NCI-H82 treated with DMSO at 0.1 percent for 48 hours (cell line): ENCODE results near the gene SLC17A9.

ENCODE experiments used
- DNase-seq: peaks from one replicate; lab custom pipeline; 2025; ENCODE audit not compliant: unreplicated experiment; lab: John Stamatoyannopoulos, UW

The SLC17A9 gene

DNA sequence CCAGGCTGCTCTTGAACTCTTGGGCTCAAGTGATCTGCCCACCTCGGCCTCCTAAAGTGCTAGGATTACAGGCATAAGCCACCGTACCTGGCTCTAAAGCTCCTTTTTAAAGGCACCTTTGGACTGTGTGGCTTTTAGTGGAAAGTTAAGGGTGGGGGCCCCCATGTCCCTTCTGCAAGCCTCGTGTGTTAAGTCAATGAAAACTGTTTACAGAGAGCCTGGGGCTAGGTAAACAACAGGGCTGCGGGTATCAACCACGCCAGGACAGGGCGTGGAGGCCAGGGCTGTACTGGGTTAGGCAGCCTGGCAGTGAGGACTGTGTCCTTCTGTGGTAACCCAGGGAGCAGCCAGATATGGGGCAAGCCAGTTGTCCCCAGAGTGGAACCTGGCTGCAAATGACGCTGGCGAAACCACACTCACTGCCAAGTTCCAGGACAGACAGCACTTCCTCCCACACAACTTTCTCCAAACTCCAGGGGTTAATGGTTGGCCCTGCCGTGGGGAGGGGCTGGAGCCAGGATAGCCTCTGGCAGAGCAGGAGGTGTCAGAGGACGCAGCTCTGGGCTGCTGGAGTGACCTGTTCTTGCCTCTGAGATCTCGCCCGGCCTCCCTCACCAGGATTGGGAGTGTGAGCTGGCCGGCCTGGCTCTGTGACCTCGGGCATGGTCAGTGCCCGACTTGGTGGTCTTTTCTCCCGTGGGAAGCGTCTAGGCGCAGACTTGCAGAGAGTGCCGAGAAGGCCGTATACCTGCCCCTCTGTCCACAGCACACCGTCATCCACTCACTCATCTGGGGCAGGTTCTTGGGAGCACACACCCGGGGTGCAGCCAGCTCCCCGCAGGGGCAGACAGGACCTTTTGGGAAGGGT lies 3.2 kb downstream of the SLC17A9 start:
- no peak for DNase-seq

DNA sequence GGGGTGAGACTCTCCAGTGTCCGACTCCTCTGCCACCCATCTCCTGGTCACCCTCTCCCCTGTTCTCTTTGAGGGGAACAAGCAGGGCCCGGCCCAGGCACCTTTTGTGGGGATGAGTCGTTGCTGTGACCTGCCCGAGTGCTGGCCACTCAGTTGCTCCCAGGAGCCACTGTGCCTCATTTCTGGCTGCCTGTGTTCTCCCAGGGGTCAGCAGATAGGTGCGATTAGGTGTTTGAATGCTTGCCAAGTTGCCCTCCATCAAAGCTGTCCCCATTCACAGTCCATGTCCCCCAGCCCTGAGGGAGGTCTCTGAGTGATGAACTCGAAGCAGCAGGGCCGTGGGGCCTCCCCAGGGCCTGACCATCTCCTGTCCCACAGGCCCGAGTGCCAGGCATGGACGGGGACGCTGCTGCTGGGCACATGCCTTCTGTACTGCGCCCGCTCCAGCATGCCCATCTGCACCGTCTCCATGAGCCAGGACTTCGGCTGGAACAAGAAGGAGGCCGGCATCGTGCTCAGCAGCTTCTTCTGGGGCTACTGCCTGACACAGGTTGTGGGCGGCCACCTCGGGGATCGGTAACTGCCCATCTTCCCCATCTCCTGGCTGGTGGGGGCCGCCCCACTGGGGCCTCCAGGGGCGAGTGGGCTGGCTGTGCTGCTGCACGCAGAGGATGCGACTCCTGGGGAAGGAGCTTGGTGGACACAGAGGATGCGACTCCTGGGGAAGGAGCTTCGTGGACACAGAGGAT lies 4.1 kb downstream of the SLC17A9 start:
- DNase-seq: no peak

DNA sequence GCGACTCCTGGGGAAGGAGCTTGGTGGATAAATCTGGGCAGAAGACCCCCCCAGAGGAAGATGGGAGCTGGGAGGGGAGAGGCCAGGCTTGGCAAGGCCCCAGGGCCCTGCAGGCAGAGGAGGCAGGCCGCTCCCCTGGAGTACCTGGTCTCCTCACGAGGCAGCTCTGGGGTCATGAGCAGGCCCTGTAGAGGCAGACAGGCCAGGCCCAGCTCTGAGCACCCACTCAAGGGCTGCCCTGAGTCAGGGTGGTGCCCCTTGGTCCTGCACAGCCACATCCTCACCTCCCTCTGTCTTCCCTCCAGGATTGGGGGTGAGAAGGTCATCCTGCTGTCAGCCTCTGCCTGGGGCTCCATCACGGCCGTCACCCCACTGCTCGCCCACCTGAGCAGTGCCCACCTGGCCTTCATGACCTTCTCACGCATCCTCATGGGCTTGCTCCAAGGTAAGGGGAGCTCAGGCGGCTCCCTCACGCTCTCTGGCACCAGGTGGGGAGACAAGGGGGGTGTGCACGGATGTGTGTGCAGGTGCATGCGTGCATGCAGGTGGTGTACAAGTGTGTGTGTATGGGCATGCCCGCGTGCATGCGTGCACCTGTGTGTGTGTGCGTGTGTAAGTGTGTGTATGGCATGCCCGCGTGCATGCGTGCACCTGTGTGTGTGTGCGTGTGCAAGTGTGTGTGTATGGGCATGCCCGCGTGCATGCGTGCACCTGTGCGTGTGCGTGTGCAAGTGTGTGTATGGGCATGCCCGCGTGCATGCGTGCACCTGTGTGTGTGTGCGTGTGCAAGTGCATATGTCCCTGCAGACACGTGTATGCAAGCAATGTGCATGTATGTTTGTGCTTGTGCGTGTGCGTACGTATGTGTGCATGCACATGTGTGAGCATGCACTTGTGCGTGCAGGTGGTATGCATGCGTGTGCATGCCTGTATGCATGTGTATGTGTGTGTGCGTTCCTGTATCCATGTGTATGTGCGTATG lies 4.9 kb downstream of the SLC17A9 start:
- no peak for DNase-seq

DNA sequence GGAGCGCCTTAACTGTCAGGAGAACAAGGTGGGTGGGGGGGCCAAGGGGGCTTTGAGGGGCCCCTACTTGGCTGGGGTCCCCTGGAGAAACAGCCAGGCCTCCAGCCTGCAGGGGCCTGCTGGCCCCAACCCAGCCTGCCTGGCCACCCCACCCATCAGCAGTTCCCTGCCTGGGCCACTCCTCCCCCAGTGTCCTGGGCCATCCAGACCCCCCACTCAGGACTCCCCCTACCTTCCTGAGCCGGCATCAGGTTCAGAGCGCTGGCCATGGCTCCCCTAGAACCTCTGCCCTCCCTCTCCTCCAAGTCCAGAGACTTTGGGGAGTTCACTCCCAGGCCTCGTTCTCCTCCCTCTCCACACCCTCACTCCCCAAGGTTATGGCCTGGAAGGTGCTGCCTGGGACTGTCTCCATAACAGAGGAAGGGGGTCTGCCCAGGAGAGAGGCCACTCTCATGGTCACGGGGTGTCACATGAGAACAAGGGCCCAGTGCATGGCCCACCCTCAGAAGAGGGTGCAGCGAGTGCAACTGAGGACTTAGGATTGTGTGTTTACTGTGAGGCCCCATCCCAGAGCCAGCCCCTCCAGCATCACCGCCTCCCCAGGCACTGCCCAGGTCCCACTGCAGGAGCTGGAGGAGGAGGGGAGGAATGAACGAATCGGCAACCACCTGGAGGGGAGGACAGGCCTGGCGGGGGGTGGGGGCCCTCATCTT lies 6.0 kb downstream of the SLC17A9 start:
- DNase-seq: no peak

DNA sequence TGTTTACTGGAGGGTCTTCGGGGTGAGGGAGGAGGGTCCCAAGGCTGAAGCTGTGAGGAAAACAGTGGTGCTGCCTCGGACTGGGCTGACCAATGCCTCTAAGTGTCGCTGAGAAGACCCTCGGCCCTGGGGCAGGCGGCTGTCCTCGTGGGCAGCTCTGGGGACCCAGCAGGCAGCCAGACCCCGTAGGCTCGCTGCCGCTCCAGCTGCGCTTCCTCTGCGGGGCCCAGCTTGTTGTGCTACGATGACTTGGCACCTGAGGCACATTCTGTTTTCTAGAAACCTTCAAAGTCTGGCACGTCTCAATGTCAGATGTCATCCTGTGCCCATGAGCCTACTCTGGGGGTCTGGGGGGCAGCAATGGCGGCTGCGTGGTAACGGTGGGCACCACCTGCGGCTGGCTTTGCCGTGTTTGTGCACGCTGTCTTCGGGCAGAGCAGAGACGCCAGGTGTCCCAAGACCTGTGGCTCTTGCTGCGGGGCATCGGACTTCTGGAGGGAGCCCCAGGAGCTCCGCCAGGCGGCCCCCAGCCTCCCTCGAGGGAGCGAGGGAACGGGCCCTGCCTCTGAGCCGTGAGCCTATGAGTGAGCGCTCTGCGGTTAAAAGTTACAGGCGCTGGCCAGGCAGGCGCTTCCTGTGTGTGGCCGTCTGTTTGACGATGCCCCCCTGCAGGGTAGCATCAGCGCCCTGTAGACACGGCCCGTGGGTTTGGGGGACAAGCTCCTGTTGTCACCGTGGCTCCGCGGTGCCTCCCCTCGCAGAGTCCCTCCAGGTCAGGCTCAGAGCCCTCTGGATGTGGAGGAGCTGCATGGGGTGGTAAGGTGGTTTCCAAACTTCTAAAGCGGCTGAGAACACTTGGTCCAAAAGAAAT lies 6.8 kb downstream of the SLC17A9 start:
- no peak for DNase-seq

DNA sequence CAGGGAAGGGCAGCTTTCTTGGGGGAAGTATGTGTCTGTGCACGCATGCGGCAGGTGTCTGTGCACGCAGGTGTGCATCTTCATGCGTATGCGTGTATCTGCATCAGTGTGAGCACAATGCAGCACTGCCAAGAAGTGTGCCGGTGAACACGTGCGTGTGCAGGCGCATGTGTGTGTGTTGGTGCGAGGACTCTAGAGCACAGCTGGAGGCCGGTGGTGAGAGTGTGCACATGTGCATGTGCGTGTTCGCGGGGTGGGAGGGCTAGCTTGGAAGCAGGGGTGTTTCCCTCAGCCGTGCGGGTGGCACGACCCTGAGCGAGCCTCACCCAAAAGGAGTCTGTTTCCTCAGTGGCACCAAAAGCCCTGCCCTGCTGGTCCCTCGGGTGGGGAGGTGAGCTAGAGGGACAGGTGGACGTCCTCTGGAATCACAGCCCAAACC lies 7.5 kb downstream of the SLC17A9 start:
- no peak for DNase-seq

DNA sequence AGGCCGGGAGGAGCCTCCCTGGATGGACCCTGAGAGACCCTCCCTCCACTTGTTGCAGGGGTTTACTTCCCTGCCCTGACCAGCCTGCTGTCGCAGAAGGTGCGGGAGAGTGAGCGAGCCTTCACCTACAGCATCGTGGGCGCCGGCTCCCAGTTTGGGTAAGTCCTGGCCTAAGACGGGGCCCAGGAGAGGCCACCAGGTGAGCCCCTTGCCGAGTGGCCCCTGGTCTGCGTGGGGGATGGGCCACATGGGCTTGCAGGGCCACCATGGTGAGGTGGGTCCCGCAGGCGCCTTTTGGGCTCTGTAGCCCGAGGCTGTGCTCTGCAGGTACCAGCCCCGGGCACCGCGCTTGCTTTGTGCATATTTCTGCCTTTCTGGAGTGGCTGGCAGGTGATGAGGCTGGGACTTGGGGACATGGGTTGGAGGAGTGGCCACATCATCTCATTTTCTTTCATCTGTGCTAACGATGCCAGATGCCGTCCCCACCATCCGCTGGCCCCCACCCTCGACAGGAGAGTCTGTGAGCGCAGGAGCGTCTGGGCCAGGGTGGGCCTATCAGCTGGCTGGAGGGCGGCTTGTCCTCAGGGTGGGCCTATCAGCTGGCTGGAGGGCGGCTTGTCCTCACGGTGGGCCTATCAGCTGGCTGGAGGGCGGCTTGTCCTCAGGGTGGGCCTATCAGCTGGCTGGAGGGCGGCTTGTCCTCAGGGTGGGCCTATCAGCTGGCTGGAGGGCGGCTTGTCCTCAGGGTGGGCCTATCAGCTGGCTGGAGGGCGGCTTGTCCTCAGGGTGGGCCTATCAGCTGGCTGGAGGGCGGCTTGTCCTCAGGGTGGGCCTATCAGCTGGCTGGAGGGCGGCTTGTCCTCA lies 8.2 kb downstream of the SLC17A9 start:
- peak; percentile 75 for DNase-seq

DNA sequence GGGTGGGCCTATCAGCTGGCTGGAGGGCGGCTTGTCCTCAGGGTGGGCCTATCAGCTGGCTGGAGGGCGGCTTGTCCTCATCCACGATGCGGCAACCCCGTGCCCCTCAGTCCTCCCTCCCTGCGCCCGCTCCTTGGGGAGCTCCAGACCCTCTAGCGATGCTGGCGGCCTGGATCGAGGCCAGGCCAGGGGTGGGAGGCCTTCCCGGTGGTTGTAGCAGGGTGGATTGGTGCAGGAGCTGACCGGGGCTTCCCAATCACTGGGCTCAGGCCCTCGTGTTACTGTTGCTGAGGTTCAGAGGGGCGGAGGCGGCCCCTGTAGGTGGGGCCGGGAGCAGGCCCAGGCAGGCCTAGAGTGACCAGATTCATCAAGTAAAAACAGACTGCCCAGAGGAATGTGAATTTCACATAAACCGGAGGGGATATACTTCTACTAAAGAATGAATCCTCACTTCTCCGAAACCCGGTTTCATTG lies 8.8 kb downstream of the SLC17A9 start:
- peak; percentile 4 for DNase-seq

DNA sequence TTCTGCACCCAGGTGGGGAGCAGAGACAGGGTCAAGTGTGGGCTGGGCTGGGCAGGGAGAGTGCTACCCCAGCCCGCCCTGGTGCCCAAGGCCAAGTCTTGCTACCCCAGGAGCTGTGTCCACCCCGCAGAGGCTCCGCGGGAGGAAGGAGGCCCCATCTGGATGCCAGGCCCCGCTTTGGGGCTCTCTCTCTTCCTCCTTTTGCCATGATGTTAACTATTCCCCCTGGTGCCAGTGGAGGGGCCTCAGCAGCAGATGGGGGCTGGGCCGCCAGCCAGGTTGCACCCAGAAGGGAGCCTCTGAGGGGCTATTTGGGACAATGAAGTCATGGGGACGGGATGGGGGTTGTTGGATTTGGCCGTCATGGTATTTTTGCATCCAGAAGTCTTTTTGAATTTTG lies 9.3 kb downstream of the SLC17A9 start:
- DNase-seq: no peak

DNA sequence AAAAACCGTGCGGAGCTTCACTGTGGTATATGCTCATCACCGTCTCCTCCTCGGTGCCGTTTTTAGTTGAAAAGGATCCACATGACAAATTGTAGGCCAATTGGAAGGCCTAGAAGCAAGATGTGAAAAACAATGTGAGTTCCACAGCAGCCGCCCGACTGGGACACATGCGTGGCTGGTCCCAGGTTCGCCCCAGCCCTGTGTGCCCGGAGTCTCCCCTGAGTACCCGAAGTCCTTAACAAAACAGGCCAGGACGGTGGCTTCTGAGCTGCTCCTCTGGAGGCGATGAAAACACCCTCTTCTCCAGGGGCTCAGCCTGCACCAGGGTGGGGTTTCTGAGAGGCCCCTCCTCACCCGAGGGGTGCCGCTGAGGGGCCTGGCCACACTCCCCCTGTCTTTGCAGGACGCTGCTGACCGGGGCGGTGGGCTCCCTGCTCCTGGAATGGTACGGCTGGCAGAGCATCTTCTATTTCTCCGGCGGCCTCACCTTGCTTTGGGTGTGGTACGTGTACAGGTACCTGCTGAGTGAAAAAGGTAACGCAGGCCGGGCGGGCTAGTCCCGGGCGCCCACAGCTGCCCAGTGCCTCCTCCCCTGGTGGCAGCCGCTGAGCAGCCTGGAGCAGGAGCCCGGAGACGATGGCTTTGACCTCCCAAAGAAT lies 9.8 kb downstream of the SLC17A9 start:
- no peak for DNase-seq

DNA sequence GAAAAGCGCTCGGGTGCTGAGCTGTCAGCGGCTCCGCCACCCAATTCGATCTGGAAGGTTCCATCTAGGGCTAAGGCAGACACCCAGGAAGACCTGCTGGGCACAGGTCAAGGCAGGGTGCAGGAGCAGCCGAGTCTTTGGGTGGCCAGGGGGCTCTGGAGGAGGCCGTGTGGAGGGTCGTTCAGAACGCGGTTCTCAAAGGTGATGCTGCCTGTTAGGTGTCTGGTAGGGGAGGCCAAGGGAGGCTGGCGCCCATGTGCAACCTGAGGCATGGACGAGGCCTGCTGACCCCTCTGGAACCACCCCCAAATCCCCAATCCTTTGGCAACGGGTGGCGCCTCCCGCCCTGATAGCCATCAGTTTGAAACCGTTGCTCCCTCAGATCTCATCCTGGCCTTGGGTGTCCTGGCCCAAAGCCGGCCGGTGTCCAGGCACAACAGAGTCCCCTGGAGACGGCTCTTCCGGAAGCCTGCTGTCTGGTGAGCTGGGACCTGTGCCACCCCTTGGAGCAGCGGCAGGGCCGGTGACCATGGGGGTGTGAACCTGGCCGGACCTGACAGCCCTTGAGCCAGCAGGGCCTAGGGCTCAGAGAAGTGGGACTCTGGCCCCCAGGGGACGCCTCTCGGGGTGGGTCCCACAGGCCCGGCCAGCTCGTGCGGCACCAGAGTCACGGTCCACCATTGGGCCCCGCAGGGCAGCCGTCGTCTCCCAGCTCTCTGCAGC lies 10.5 kb downstream of the SLC17A9 start:
- DNase-seq: no peak

DNA sequence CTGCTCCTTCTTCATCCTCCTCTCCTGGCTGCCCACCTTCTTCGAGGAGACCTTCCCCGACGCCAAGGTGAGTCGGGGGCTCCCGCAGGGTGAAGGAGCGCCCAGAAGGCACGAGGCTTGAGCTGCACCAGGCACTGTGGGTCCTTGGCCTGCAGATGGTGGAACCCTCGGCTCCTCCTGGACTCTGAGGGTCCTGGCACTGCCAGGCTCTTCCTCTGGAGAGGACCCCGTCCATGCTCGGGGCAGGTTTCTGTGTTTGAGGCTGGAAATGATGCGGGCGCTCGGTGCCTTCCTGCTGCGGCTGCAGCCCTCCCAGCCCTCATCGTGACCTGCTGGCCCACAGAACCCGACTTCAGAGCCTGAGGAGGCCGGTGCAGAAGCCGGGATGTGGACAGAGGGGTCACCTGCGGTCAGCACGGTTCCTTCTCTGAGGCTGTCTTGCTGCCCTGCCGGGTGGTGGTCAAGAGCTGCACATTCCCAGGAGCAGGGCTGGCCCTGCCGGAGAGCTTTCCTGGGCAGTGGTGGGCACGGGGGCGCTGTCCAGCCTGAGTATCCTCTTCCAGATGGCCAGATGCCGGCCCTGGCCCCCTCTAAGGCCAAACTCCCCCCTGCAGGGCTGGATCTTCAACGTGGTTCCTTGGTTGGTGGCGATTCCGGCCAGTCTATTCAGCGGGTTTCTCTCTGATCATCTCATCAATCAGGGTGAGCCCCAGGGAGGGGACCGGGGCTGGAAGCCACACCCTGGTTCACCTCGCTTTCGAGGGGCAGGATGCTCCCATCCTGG lies 11.3 kb downstream of the SLC17A9 start:
- no peak for DNase-seq

DNA sequence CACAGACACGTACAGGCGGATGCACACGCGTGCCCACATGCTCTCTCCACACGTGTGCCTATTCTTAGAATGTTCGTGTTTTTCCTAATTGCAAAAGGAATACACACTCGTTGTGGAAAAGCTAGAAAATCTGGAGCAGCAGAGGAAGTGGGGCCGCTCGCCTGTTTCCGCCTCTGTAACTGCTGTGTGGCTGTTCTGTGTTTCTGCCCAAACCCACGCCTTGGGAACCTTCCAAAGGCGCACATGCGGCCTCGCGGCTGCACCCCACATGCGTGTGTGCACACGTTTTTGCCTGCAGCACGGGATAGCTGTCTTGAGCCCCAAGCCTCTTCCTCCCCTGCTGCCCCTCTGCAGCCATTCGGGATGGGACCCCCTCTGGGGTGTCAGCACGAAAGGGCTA lies 12.2 kb downstream of the SLC17A9 start:
- DNase-seq: no peak

DNA sequence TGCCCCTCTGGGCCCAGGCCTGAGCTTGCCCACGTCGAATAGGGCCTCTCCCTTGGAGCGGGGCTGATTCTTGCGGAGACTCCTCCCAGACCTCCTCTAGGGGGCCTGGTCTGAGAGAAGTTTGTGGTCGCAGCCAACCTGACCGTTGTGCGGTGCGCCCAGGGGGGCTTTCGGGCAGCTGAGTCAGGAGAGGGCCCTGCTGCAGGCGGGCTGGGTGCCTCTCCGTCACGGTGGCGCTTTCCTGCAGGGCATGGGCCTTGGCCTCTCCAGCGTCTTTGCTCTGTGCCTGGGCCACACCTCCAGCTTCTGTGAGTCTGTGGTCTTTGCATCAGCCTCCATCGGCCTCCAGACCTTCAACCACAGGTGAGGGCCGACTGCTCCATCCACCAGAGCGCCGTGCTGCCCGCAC lies 12.9 kb downstream of the SLC17A9 start:
- DNase-seq: no peak

DNA sequence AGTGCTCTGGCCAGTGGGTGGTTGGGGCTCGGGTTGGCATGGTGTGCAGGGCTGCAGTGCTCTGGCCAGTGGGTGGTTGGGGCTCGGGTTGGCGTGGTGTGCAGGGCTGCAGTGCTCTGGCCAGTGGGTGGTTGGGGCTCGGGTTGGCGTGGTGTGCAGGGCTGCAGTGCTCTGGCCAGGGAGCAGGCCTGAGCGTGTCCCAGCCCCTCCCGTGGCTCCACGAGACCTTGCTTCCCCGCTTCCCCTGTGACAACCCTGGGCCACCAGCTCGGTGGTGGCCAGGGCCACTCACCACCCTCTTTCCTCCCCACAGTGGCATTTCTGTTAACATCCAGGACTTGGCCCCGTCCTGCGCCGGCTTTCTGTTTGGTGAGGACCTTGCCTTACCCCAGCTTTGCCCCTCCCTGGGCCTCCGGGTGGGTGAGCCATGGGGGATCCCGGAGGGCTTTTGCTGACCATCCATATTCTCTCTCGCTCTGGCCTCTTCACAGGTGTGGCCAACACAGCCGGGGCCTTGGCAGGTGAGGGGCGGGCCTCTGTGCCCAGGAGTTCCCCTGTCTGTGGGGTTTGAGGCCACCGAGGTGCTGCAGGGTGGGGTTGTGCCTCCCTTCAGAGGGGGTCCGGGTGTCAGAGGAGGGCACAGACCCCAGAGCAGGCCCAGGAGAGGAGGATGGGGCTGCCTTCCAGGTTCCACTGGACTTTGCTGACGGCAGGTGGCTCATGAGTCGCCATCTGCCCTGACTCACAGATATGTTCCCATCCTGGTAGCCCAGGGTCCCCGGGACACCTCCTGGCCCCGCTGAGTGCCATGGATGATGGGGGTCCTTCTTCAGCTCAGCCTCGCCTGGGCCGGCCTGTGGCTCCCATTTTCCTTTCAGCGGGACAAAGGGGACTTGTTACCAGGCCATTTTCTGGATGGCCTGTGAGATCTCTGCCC lies 14.0 kb downstream of the SLC17A9 start:
- DNase-seq: no peak

DNA sequence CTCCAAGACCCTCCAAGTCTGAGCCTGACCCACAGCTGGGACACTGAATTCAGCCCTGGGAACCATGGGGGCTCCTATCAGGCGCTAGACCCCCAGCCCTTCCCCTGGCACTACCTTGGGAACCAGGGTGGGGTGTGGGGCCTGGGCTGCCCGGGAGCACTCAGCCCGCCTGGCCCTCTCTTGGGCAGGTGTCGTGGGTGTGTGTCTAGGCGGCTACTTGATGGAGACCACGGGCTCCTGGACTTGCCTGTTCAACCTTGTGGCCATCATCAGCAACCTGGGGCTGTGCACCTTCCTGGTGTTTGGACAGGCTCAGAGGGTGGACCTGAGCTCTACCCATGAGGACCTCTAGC lies 14.6 kb downstream of the SLC17A9 start:
- DNase-seq: no peak
